ENCODE data around the gene TMEM258.

The TMEM258 gene

DNA sequence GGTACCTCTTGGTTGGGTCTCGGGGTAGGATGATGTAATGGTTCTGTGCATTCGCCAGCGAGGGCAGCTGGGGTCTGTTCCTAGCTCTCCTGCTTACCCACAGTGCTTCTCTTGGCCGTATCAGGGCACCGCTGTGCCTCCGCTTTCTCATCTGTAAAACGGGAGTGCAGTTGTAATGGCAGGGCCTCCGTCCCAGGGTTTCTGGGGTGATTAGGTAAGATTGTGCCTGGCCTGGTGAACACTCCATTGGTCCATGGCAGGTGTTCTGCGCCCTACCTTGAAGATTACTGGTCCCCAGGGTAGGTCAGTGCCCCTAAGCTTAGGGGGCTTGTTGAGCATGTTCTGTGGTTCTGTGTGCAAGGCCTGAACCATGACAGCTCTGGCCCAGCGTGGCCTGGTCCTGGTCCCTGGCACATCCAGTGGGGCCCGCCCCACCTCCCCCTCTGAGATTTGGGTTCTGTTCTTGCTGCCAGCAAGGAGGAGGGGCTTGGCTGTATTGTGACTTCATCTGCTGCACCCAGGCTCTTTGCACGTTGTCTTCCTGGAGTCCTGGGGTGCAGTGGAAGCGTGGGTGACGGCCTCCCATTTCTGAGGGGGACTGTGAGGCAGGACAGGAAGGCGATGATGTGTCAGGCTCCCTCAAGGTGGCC is 35.1 kb downstream of the TMEM258 start:
- no peak for DNase-seq (ENCODE audit: low spot score)

DNA sequence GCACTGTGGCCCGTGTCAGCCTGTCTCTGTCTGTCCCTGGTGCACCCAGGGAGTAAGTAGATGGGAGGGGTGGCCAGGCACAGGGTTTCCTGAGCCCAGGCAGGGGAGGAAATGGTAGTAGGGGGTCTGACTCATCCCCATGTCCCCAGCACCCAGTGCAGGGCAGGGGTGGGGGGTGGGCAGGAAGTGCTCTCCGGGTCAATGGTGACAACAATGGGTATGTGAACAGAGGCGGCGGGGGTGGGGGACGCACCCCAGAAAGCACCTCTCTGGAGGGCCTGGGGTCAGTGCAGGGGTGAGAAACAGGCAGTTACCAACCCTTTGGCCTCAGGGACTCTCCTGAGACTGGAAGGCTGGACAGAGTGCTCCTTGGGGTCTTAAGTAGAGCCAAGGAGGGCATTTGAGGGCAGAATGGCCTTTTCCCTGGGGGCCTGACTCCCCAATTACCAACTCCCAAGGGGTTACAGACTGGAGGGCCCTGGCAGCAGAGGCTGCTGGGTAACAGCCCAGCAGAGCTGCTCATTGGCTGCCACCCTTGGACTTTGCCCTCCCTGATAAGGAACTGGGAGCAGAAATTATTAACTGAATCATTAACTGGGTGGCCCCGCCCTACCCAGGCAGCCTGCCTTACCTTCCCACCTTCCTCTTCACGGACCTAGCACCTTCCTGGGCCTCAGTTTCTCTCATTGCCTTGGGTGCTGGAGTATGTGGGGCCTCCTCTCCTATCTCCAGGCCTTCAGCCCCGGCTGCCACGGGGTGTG is 35.8 kb downstream of the TMEM258 start:
- DNase-seq (ENCODE audit: low spot score): no peak

GRCh38 chr11:61756147-61756451 is 36.3 kb downstream of the TMEM258 start:
- DNase-seq (ENCODE audit: low spot score): no peak

- no peak for DNase-seq (ENCODE audit: low spot score)
These were observed 37.6 kb downstream of the TMEM258 start for GRCh38 chr11:61754534-61755482.

GRCh38 chr11:61753672-61754071 is 38.7 kb downstream of the TMEM258 start:
- DNase-seq (ENCODE audit: low spot score): no peak

DNA sequence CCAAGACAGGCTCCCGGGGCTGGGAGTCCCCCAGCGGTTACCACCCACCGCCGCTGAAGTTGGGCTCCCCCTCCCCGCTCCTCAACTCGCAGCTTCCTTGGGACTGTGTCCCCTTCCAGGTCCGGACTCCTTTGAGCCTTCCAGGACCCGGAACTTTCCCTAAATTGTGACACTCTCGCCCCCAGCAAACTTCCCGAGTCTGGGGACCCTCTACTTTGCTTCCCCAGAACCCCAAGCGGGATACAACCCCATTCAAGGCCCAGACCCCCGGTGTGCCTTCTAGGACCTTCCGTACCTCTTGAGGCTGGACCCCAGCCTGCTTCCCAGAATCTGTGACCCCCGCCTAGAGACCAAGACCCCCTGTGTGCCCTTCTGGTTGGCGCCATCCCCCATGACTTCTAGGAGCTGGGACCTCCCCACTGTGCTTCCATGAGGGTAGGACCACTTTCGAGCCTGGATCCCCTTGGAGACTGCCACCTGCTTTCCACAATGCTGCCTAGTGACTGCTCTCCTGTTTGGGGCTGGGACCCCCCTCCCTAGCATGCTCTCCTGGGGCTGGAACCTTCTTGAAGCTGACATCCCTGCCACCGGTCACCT is 39.4 kb downstream of the TMEM258 start:
- DNase-seq (ENCODE audit: low spot score): no peak

DNA sequence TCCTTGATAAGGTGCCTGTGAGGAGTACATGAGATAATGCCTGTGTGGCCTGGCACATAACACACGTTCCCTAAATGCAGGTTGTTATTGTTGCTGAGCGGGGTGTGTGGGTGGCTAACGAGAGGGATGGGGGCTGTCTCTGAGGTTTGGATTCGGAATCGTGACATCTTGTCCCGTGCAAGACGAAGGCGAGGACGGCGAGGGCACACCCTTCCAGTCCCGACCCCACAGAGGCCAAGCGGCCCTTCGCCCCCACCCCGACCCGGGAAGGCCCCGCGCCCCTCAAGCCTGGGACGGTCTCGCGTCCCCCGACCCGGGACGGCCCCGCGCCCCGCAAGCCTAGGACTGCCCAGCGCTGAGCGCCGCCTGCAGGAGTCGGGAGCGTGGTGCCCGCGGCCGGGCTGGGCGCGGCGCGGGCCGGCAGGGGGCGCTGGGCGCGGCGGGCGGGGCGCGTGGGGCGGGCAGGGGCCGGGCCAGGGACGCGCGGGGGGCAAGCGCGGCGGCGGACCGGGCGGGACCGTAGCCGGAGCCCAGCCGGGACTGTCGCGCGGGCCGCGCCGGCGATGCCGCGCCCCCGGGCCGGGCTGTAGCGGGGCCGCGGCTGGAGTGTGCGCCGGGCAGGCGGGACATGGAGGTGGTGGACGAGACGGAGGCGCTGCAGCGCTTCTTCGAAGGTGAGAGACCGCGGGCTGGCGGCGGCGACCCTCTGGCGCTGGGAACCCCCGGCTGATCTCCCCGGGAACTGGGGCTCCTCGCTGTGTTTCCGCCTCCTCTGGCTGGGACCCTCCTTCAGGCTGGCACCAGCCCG is 40.1 kb downstream of the TMEM258 start, which contains the start of gene MYRF:
MYRF (plus strand) TSS at position 520 of the 808 bp plus-strand sequence; CDS start at position 629, 109 bp downstream.
- peak; percentile 90 for DNase-seq (ENCODE audit: low spot score)

DNA sequence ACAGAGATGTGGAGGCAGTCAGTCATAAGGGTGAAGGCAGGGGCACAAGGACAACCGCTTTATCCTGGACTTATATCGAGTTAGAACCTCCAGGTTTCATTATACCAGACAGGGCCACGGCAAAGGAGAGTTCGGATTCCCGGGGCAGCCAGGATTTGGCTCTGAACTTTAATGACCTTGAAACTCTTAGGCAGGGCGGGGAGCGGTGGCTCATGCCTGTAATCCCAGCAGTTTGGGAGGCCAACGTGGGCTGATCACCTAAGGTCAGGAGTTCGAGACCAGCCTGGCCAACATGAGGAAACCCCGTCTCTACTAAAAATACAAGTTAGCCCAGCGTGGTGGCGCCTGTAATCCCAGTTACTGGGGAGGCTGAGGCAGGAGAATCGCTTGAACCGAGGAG is 41.0 kb downstream of the TMEM258 start:
- no peak for DNase-seq (ENCODE audit: low spot score)

DNA sequence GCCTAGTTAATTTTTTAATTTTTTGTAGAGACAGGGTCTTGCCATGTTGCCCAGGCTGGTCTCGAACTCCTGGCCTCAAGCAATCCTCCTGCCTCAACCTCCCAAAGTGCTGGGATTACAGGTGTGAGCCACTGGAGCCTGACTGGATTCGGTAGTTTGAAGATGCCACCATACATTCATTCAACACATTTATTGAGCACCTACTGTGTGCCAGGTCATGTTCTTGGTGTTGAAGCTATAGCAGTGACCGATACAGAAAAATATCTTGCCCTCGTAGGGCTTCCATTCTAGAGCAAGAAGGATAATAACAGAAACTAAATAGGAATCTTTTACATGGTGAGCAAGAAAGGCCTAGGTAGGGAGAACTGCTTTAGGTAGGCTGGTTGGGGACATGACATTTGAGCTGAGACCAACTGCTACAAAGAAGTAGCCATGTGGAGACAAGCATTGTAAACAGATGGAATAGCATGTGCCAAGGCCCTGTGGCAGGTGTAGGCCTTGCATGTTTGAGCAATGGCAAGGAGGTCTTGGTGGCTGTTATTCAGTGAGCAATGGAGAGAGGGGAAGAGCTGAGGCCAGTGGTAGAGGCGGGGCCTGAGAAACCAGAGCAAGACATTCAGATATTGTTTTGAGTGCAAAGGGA is 41.6 kb downstream of the TMEM258 start:
- DNase-seq (ENCODE audit: low spot score): no peak

DNA sequence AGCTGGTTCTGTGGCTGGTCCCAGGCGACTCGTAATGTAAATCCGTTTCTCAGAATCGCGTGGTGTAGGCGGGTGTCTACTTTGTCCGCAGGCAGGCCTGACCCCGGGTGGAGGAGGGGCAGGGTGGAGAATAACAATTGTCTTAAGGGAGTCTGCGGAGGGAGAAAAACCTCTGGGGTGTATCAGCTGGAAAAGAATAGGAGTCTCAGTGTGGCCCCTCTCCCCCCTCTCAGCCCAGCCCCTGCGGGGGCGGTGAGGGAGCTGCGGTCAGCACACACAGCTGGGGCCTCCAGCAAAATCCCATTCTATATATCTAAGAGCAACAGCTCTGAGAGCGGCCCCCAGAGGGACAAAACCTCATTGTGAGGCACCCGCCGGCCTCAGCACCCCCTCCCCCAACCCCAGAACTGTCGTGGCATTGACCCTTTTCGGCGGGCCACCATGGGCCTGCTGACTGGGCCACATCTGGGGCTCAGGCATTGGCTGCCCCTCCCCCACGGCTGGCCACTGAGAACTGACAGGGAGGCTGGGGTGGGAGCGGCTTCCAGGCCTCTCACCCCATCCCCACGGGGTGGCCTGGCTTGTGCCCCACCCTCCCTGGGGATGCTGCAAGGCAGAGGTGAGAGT is 42.7 kb downstream of the TMEM258 start:
- no peak for DNase-seq (ENCODE audit: low spot score)

GRCh38 chr11:61747967-61748285 is 44.5 kb downstream of the TMEM258 start:
- no peak for DNase-seq (ENCODE audit: low spot score)

DNA sequence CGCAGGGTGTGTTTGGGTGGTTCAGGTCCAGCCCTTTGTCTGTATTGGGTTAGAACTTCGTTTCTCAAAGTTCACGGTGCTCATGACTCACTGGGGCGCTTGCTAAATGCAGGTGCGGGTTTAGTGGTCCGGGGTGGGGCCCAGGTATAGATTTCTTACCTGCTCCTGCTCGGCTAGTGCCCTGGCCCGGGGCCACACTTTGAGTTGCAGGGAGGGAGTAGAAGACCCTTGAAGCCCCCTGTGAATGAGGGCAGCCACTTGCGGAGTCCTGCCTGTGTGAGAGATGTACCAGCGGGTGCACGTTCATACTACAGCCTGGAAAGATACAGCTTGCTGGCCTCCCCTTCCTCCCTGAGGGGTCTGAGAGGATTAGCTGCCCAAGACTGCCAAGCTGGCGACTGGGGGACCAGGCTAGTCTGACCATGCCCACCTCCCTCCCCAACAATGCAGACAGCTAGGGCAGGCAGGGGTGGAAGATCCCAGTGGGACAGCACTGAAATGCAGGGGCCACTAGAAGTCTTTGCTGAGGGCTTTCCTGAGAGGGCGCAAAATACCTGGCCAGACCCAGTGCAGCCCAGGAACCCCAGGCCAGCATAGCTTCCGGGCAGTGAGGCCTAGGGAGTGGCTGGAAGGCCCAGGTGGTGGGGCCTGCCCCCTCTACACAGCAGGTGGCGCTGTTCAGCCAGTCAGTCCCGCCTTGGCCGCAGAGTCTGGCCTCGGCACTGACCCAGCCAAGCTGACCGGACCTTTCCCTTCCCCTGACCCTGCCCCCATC is 45.0 kb downstream of the TMEM258 start:
- DNase-seq (ENCODE audit: low spot score): peak; percentile 92

DNA sequence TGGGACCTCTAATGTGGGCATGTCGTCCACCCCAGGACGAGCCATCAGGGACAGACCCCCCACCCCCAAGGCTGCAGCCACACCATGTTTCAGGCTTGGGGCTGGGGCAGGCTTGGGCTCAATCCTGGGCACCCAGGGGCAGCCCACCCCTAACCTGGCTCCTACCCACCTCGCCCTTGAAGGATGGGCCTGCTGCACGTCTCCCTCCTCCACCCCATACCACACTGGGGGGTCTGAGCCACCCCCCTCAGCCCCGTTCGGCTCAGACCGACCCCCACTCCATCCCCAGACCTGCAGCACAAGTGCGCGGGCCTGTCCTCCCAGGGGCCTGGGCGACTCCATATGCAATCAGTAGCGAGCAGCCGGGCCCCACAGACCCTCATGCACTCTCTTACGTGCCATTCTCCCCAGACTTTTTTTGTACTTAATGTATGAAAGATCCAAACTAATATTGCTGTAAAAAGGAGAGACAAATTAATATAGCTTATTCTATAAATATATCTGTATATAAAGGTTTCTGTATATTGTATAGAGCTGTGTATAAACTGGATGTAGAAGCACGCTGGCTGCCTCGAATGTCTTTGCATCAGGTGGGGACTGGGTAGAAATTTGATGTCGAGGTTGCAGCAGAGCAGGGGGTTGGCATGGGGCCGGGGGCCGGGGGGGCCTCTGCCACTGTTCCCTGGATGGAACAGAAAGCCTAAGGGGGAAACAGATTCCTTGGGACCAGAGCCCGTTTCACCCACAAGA is 45.8 kb downstream of the TMEM258 start:
- DNase-seq (ENCODE audit: low spot score): no peak

- DNase-seq (ENCODE audit: low spot score): no peak
These were observed 46.5 kb downstream of the TMEM258 start for GRCh38 chr11:61745781-61746441.

- DNase-seq (ENCODE audit: low spot score): no peak
These were observed 47.7 kb downstream of the TMEM258 start for GRCh38 chr11:61744609-61745156.

- DNase-seq (ENCODE audit: low spot score): no peak
These were observed 48.2 kb downstream of the TMEM258 start for GRCh38 chr11:61744181-61744580.

DNA sequence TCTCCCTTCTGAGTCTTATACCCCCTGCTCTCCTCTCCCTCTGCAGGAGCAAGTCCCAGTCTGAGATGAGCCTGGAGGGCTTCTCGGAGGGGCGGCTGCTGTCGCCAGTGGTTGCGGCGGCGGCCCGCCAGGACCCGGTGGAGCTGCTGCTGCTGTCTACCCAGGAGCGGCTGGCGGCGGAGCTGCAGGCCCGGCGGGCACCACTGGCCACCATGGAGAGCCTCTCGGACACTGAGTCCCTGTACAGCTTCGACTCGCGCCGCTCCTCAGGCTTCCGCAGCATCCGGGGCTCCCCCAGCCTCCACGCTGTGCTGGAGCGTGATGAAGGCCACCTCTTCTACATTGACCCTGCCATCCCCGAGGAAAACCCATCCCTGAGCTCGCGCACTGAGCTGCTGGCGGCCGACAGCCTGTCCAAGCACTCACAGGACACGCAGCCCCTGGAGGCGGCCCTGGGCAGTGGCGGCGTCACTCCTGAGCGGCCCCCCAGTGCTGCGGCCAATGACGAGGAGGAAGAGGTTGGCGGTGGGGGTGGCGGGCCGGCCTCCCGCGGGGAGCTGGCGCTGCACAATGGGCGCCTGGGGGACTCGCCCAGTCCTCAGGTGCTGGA is 48.8 kb downstream of the TMEM258 start:
- DNase-seq (ENCODE audit: low spot score): no peak

GRCh38 chr11:61742391-61742790 is 50.0 kb downstream of the TMEM258 start:
- no peak for DNase-seq (ENCODE audit: low spot score)
